ENCODE results near the gene G6PC3.
A peak's percentile ranks its signal among the peaks of the same experiment; 100 is the strongest.
"Not testable (repeated sequence)": the region's sequence is repeated elsewhere in the genome, so short reads cannot be mapped to it uniquely, and the experiment has no call there.

The G6PC3 gene, protein sequence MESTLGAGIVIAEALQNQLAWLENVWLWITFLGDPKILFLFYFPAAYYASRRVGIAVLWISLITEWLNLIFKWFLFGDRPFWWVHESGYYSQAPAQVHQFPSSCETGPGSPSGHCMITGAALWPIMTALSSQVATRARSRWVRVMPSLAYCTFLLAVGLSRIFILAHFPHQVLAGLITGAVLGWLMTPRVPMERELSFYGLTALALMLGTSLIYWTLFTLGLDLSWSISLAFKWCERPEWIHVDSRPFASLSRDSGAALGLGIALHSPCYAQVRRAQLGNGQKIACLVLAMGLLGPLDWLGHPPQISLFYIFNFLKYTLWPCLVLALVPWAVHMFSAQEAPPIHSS

GRCh38 chr17:44070455-44071197, at the start of gene G6PC3:
G6PC3 (plus strand) TSS chr17:44070735; CDS start chr17:44070966, 231 bp downstream.
- DNase-seq, result peak; percentile 98

- DNase-seq, result not testable (repeated sequence)
Observed at GRCh38 chr17:44021227-44021626, 49.3 kb upstream of the G6PC3 start.

GRCh38 chr17:44022246-44022645, 48.3 kb upstream of the G6PC3 start:
- no peak for DNase-seq

DNA sequence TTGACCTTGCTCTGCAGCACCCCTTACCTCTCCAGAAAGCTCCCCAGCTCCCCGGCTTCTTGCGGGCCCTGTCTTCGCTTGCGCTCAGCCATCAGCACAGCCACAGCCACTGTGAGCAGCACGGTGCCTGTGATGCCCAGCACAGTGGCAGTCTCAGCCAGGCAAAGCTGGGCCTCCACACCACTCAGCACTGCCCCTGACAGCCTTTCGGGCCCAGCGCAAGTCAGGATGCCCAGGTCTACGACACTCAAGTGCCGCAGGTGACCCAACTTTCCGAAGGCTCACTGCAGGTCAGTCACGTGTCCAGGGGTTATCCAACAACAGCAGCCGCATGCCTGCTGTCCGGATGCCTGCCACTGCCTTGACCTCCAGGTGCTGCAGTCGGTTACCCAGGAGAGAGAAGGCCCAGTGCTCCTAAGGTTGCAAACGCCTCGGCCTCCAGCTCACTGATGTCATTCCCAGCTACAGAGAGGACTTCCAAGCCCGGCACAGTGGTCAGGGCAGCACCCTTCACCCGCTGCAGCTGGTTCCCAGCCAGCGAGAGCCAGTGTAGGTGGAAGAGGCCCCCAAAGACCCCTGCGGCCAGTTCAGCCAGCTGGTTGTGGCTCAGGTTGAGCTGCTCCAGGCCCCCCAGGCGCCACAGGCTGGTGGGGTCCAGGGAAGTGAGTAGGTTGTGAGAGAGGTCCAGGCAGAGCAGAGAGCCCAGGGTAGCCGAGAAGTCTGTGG, 46.8 kb upstream of the G6PC3 start:
- DNase-seq, result no peak

DNA sequence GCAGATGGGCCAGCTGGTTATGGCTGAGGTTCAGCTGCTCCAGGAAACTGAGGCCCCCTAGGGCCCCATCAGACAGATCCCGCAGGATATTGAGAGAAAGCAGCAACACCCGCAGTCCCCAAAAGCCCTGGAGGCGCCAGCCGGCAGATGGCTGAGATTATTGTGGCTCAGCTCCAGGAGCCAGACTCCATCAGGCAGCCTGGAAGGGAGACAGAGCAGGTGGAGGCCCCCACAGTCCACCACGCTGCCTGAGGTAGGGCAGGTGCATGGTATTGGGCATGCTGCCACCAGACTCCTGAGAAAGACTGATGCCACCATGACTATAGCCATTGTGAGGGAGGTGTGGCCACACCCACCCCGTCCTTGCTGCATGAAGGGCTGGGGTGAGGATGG, 46.3 kb upstream of the G6PC3 start:
- DNase-seq, result no peak

DNA sequence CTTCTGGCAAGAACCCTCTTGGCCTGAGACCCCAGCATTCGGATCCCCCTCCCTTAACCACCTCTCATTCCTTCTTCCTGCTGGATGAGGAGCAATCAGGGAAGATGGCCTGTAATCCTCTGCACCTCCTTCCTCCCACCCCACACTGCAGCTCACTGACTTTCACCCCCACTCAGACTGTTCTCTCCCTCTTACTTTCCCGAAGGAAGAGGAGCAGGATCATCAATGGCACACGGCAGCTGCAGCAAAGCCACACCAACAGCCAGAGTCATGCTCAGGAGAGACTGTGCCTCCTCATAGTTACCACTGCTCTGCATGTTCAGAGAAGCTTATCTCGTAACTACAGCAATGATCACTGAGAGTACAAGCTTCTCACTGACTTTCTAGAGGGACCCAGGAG, 45.7 kb upstream of the G6PC3 start:
- DNase-seq, result no peak

DNA sequence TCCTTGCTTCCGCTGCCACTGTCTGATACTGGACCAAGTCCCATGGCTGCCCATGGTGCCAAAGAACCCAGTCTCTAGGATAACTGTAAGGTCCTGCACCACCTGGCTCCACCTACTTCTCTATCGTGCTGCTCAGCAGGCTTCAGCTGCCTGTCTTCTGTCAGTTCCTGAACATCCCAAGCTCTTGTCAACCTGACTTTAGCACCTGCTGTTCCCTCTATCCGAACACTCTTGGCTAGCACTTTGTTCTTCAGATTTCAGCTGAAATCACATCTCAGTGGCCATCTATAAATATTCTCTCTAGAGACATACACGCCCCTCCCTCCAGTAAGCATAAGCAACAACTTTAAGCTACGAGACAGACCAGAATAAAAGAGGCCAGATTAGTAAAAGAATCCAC, 40.8 kb upstream of the G6PC3 start:
- DNase-seq, result no peak

DNA sequence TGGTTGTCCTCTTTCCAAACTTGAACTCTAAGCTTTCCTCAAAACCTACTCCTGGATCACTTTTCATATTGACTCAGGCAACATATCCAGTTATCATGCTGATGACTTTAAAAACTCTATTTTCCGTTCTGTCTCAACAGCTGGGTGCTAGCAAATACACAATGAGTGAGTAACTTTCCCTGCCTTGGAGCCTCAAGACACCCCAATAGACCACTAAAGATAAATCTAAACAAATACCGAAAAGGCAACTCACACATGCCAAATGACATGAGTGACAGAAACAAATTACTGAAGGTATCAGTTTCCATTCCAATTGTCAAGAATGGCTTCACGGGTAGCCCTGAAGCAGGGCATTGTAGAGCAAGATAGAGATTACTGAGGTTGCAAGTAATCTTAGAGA, 40.1 kb upstream of the G6PC3 start:
- no peak for DNase-seq

DNA sequence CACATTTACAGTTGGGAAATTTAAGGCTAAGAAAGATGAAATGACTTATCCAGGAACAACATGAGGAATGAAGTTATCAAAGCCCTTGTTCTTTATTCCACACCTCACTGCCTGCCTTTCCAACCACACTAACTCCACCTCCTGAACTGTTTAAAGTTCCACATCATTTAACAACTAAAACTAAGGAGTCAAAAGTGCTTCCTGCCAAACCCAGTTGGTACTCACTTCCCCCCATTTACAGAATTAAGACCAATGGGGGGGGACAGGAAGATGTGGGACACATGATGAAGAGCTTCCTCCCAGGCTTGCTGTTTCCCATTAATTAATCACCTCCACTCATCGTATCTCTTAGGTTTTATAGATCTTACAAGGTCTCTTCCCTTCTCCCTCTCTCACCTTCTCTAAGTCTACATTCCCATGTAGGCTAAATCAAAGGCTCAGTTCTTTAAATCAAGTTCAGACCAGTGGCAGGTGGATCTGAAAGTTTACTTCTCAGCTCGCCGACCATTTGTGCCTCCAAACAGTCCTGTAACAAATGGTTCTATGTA, 36.6 kb upstream of the G6PC3 start:
- no peak for DNase-seq

- DNase-seq, result not testable (repeated sequence)
Observed at GRCh38 chr17:44034688-44035087, 35.8 kb upstream of the G6PC3 start.

DNA sequence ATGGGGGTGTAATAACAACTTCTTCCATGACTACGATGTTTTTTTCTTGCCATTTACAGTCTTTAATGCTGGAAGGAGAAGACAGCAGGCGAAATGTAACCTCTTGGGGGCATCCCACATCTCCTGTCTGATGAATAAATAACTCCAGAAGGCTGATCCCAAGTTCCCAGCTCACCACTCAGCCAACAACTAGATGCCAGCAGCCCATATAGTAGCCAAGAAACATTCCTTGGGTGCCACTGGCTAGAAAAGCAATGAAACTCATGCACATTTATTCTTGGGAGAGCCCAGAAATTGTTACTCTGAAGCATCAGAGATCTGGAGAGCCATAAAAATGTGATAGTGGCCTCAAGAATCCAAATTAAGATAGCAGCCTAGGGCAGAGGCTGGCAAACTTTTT, 33.1 kb upstream of the G6PC3 start:
- no peak for DNase-seq

DNA sequence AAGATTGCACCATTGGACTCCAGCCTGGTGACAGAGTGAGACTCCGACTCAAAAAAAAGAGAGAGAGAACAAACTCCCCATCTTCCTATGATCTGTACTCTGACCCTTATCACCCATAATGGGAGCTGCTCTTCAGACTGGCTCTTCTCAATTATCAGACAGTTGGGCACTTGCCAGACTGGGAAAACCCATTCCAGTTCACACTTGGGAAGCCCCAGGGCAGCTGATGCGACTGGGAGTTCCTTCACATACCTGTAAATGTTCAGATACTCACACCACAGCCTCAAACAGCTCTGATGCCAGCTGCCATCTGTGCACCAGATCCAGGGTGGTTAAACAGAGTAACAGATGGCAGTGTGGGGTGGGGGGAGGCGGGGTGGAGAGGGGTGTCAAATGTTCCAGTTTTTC, 31.9 kb upstream of the G6PC3 start:
- no peak for DNase-seq

DNA sequence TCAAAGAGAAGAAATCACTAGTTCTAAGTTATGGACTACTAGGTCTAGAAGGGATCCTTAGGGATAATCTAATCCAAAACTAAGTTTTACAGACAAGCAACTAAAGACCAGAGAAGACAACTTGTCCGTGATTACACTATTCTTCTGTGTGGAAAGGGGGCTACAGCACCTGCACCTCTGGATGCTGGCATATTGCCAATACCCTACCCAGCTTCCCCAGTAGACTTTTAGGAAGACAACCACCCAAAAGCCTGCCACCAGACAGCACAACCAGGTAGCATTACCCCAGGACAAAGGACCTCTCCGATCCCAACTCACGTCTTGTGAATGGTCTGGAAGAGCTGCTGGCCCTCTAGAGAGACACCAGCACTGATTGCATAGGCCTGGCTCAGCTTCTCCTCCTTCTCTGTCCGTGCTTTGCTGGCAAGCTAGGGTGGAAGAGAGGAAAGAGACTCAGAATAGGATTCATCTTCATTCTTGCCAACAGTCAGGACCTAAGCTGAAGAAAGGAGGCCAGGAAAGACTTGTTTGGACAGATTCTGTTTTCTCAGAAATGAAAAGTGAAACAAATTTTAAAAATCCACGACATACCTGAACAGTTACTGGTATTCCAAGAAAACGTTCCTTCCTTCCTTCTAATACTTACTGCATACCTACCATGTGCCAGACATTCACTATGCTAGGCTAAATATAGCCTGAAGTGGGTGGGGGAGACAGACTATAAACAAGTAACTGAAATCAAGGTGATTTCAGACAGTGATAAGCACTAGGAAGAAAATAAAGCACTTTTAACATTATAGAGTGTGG, 30.5 kb upstream of the G6PC3 start:
- no peak for DNase-seq

DNA sequence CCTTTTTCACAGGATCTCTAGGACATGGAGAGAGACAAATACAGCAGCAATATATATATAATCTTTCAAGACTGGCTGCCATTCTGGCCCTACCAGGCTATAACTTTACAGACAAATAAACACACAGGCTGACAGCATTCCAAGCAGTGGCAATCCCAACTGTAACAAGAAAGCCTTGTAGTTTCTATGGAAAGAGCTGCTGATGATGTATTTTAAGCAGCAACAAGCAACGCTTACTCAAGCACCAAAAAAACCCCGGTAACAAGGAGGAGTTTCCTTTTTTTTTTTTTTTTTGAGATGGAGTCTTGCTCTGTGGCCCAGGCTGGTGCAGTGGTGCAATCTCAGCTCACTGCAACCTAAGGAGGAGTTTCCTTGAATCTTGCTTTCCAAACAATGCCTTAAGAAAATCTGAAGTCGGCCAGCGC, 27.3 kb upstream of the G6PC3 start:
- no peak for DNase-seq

DNA sequence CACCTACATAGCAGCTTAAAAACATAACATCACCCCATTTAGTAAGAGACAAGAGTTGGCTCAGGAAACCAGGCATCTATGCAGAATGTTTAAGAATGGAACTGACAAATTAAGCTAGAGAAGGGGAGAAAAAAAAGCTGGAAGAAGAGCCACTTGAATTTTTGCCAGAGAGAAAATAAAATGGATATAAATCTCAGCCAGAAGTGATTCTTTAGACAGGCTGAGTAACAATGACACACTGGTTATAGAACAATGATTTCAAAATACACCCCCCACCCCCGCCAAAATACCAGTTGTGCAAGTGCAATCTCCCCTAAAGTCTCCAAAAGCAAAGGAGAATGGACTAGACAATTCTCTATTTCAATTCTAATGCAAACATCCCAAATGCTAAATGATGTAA, 26.5 kb upstream of the G6PC3 start:
- no peak for DNase-seq

GRCh38 chr17:44045486-44045885, 25.0 kb upstream of the G6PC3 start:
- DNase-seq, result no peak

DNA sequence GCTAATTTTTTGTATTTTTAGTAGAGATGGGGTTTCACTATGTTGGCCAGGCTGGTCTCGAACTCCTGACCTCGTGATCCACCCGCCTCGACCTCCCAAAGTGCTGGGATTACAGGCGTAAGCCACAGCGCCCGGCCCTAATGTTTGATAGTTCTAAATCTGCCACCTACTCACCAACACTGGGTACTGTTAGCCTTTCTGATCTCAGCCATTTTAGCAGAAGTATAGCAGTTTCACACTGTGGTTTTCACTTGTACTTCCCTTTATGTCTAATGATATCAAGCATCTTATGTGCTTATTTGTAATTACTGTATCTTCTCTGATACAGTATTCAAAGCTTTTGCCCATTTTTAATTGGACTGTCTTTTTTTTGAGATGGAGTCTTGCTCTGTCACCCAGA, 23.6 kb upstream of the G6PC3 start:
- DNase-seq, result not testable (repeated sequence)

DNA sequence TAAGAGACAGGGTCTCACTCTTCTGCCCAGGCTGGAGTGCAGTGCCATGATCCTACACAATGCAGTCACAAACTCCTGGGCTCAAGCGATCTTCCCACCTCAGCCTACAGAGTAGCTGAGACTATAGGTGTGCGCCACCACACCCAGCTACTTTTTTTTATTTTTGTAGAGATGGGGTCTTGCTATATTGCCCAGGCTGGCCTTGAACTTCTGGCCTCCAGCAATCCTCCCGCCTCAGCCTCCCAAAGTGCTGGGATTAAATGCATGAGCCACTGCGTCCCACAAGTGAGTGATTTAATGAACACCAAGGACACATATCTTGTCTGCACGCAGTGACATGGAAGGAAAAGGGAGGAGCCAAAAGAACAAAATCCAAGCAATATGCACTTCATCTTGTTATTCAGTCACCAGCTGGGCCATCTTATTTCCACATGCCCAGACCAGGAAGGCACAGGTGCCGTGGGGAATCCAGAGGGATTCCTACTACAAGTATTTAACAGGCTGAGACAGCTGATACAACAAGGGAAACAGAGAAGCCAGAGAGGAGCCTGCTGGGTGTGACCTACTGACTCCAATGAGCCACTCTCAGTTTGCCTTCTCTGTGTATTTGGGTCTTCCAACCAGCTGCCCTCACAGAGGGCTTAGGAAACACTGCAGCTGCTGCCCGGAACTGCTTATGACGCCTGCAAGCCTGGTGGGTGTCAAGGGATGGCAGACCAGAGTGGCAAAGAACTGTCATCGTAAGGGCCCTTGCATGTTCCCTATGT, 21.1 kb upstream of the G6PC3 start:
- no peak for DNase-seq

DNA sequence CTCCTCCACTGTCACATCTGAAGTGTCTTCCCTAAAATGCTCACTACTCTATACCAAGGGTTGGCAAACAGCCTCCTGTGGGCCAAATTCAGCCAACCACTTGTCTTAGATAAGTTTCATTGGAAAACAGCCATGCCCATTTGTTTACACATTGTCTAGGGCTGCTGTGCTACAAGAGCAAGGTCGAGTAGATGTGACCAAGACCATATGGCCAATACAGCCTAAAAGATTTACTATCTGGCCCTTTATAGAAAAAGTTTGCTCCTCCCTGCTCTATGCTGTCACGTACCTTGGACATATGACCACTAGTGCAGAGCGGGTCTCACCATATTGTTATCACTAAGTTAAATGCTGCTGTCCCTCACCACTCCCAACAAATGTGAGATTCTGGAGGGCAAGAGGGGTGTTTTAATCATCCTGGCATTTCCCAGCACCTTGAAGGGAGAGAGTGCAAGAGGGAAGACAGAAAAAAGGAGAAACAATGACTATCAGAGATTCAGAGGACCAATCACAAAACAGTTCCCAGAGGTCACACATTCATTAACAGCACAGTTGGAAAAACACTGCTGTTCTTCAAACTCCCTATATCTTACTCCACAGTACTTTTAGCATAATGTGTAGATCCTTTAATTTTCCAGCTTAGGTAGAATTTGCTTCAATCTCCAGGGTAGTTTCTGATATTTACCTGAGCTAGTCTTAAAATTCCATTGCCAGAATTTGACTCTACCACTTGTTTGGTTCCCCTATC, 17.2 kb upstream of the G6PC3 start:
- peak; percentile 68 for DNase-seq

DNA sequence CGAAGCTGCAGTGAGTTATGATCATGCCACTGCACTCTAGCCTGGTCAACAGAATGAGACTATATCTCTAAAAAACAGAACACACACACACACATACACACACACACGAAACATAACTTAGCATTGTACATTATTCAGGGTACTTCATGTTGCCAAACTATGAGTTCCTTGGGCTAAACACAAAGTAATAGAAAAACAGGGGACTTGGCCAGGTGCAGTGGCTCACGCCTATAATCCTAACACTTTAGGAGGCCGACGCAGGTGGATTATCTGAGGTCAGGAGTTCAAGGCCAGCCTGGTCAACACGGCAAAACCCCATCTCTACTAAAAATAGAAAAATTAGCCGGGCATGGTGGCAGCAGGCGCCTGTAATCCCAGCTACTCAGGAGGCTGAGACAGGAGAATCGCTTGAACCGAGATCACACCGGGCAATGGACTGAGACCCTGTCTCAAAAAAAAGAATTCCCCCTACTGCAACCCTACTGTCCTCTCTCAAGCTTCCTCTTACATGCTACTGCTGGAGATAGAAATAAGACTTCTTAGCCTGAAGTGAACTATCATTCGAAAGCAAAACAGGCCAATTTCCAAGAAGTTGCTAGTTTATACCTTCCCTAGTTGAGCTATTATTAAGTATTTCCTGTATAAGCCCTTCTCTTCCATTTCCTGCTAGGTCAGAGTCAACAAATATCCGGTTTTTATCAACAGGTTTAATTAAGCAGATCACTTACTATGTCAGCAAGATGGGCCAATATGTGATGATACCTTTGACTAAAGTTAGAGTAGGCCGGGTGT, 11.2 kb upstream of the G6PC3 start:
- no peak for DNase-seq
